K562 (cell line): ENCODE data around the gene TAF11. TPM values are rescaled to one million over a fixed set of nuclear protein-coding genes. Genes with fewer than 3 reads are reported as not detected.
"Not testable (repeated sequence)": the region's sequence is repeated elsewhere in the genome, so short reads cannot be mapped to it uniquely, and the experiment has no call there.

ENCODE experiments used
- ATAC-seq: fragments of 200-7000 bp; cut with Tn5 transposase; 3 replicates; pipeline ENCODE4 v1.9.1; 2020; ENCODE audit warnings: moderate library complexity
- BruUV-seq: library from RNA; stranded (reverse); fragments of 400-500 nt; replicated peaks from 2 replicates; lab custom pipeline; 2021; lab: Mats Ljungman, UMichigan
- CTCF ChIA-PET: fragments of 300-600 bp; formaldehyde crosslinking; extraction: SDS; loops from one replicate; lab custom pipeline; 2021; ENCODE audit warnings: low intra/inter-chr PET ratio; lab: Yijun Ruan, JAX
- POLR2A ChIA-PET: fragments of 300-600, 350-650 bp; sonication (Branson Sonifier 250); formaldehyde crosslinking; extraction: SDS; loops from one replicate; lab custom pipeline; 2021; ENCODE audit warnings: antibody characterized with exemption, inconsistent platforms; lab: Yijun Ruan, JAX
- DNase-seq, 4 experiments: peaks; one replicate each; pipeline versions ENCODE4 v3.0.0 to v3.0.0-alpha.2; 2011 to 2018; ENCODE audit warnings: low spot score in 3 of 4, mixed read lengths in 3 of 4; ENCODE audit errors: extremely low read depth in 1 of 4
- FAIRE-seq: peaks from 2 replicates; lab custom pipeline; 2011; peaks lifted over from hg19 to GRCh38; lab: Jason Lieb, UNC
- H2AFZ ChIP-seq: 2 replicates; pipeline ENCODE4 v1.6.0; 2011; ENCODE audit warnings: low read depth, low read length, control low read depth, inconsistent platforms
- H3K27ac ChIP-seq: fragments of 200-600 bp; 3 replicates; pipeline ENCODE4 v1.8.0; 2011; ENCODE audit warnings: low read depth, mild to moderate bottlenecking, control low read depth, inconsistent platforms, low read length, moderate library complexity, mixed read lengths; ENCODE audit errors: extremely low read depth
- H3K27me3 ChIP-seq, 2 experiments: fragments of 300-600 bp in 1 of 2; 2 replicates in 1 of 2; 3 replicates in 1 of 2; pipeline versions ENCODE4 v1.6.0 to v1.8.0; 2011; ENCODE audit warnings: inconsistent platforms in 2 of 2, low read length in 2 of 2, mild to moderate bottlenecking in 1 of 2, mixed read lengths in 1 of 2, moderate library complexity in 1 of 2; ENCODE audit not compliant: control insufficient read depth in 2 of 2, insufficient read depth in 2 of 2
- H3K36me3 ChIP-seq: fragments of 300-600 bp; 3 replicates; pipeline ENCODE4 v1.8.0; 2011; ENCODE audit warnings: mild to moderate bottlenecking, low read length, inconsistent platforms; ENCODE audit not compliant: control insufficient read depth, insufficient read depth
- H3K4me1 ChIP-seq, 2 experiments: fragments of 200-600 bp in 1 of 2; replicated peaks in 1 of 2; 2 replicates in 1 of 2; 3 replicates in 1 of 2; pipeline versions ENCODE4 v1.5.1 to v1.8.0; 2011; ENCODE audit warnings: inconsistent platforms in 2 of 2, low read length in 2 of 2, mild to moderate bottlenecking in 1 of 2, mixed read lengths in 1 of 2, moderate library complexity in 1 of 2; ENCODE audit not compliant: control insufficient read depth in 2 of 2, insufficient read depth in 2 of 2
- H3K4me2 ChIP-seq: 2 replicates; pipeline ENCODE4 v1.6.1; 2011; ENCODE audit warnings: low read length, control low read depth, inconsistent platforms, mixed read lengths; ENCODE audit not compliant: insufficient read depth
- H3K4me3 ChIP-seq: fragments of 200-600 bp; sonication (generic), shearing (Covaris generic); 2 replicates; pipeline ENCODE4 v1.5.1; 2016; ENCODE audit warnings: control low read depth, inconsistent platforms
- H3K79me2 ChIP-seq: fragments of 200-600 bp; 3 replicates; pipeline ENCODE4 v1.8.0; 2011; ENCODE audit warnings: low read length, inconsistent platforms; ENCODE audit not compliant: control insufficient read depth, insufficient read depth
- H3K9ac ChIP-seq, 2 experiments: 2 replicates each; pipeline versions ENCODE4 v1.6.0 to v1.6.1; 2011; ENCODE audit warnings: low read depth in 2 of 2, low read length in 2 of 2, control low read depth in 1 of 2, inconsistent platforms in 1 of 2, mild to moderate bottlenecking in 1 of 2, mixed read lengths in 1 of 2; ENCODE audit not compliant: insufficient read depth in 1 of 2
- H3K9me1 ChIP-seq: one replicate; pipeline ENCODE4 v1.6.0; 2011; ENCODE audit warnings: inconsistent platforms, mild to moderate bottlenecking, low read length, moderate library complexity; ENCODE audit not compliant: control insufficient read depth, insufficient read depth
- H3K9me3 ChIP-seq: replicated peaks from 2 replicates; pipeline ENCODE4 v1.5.1; 2011; ENCODE audit warnings: low read depth, low read length, inconsistent platforms; ENCODE audit not compliant: control insufficient read depth, insufficient read depth
- H4K20me1 ChIP-seq: replicated peaks from 2 replicates; pipeline ENCODE4 v1.6.1; 2011; ENCODE audit warnings: low read length, inconsistent platforms, mixed read lengths; ENCODE audit not compliant: control insufficient read depth, insufficient read depth
- BACH1 ChIP-seq: fragments of 200-800 bp; sonication (Bioruptor generic); IDR thresholded peaks from 2 replicates; pipeline ENCODE4 v1.6.1; 2016; ENCODE audit warnings: missing genetic modification characterization, missing compliant biosample characterization
- BCOR ChIP-seq: fragments of 450-650 bp; IDR thresholded peaks from 2 replicates; pipeline ENCODE4 v1.6.1; 2016
- CBX1 ChIP-seq: sonication (generic); IDR thresholded peaks from 2 replicates; pipeline ENCODE4 v1.6.1; 2016; ENCODE audit warnings: antibody characterized with exemption, low read depth, mild to moderate bottlenecking
- DDX20 ChIP-seq: fragments of 450-650 bp; IDR thresholded peaks from 2 replicates; pipeline ENCODE4 v1.6.1; 2016; ENCODE audit warnings: missing genetic modification characterization, low read depth, mild to moderate bottlenecking, missing compliant biosample characterization, moderate library complexity
- DIDO1 ChIP-seq: fragments of 450-650 bp; IDR thresholded peaks from 2 replicates; pipeline ENCODE4 v1.6.1; 2016; ENCODE audit warnings: low read depth, missing biosample characterization, missing genetic modification characterization
- E4F1 ChIP-seq: fragments of 250-450 bp; sonication (Bioruptor Pico); IDR thresholded peaks from 2 replicates; pipeline ENCODE4 v1.5.0; 2021; ENCODE audit warnings: mild to moderate bottlenecking, borderline replicate concordance
- MCM5 ChIP-seq: fragments of 450-650 bp; IDR thresholded peaks from 2 replicates; pipeline ENCODE4 v1.6.1; 2016; ENCODE audit warnings: low read depth
- NR1H2 ChIP-seq: sonication (generic); formaldehyde crosslinking; IDR thresholded peaks from 2 replicates; pipeline ENCODE4 v1.4.0; 2020; ENCODE audit warnings: mild to moderate bottlenecking, missing genetic modification reagents
- PRPF4 ChIP-seq: fragments of 200-400 bp; formaldehyde crosslinking; IDR thresholded peaks from one replicate; pipeline ENCODE4 v1.6.1; 2017; ENCODE audit warnings: low read length, low read depth, mild to moderate bottlenecking; ENCODE audit not compliant: insufficient read depth, poor library complexity, severe bottlenecking
- ZNF76 ChIP-seq: fragments of 250-450 bp; sonication (Bioruptor Pico); IDR thresholded peaks from 2 replicates; pipeline ENCODE4 v1.4.0; 2020; ENCODE audit warnings: mild to moderate bottlenecking, moderate library complexity, borderline replicate concordance
- WGBS: fragments of 100-300 bp; shearing (Covaris generic); methylation state at CpG from one replicate; pipeline ENCODE4 v1.1.6; 2016; ENCODE audit warnings: low coverage, mixed read lengths; ENCODE audit not compliant: insufficient coverage; ENCODE audit errors: missing lambda C conversion rate; 5-methylcytosine and 5-hydroxymethylcytosine counted together
- in situ Hi-C: fragments of 300-500 bp; cut with MboI; formaldehyde crosslinking; loops from 4 replicates; pipeline ENCODE4 v1.15.0; 2018; ENCODE audit warnings: inconsistent platforms, mixed read lengths
- intact Hi-C: fragments of 100-400 bp; cut with micrococcal nuclease; formaldehyde crosslinking; loops from 2 replicates; pipeline ENCODE4 v1.14.2; 2022
- polyA plus RNA-seq, 8 experiments: library from polyadenylated mRNA; depleted of rRNA in 4 of 8; stranded (reverse) in 5 of 8; unstranded in 3 of 8; fragments of >200 nt; fragmentation: Nextera tagmentation in 2 of 8; fragmentation: Illumina TruSeq in 1 of 8; extraction: Ambion mirVana in 2 of 8; extraction: Trizol in 1 of 8; gene quantifications; 2 replicates each; pipeline versions ENCODE4 v1.2.1 to v1.2.3, GENCODE V29; 2011 to 2014; ENCODE audit warnings: inconsistent platforms in 1 of 8, missing spikeins in 1 of 8
- total RNA-seq, 7 experiments: library from RNA; depleted of rRNA in 6 of 7; stranded (reverse); fragments of >200 nt in 6 of 7; fragmentation: Illumina TruSeq in 2 of 7; extraction: Trizol in 2 of 7; gene quantifications; 2 replicates each; pipeline versions ENCODE4 v1.2.1 to v1.2.3, GENCODE V29; 2011 to 2021; ENCODE audit warnings: low replicate concordance in 1 of 7
- TF ChIP-seq, protein P1 (sequence below): fragments of 250-450 bp; sonication (Bioruptor Pico); IDR thresholded peaks from 2 replicates; pipeline ENCODE4 v1.5.1; 2021; ENCODE audit warnings: mild to moderate bottlenecking

TAF11 gene
- total and polyA plus RNA-seq, 9 of the 15 experiments (the other 6 are each of a cell fraction or from before 2014, with no cell fraction given), result 40.9 to 91.9 (median 71.9) TPM

DNA sequence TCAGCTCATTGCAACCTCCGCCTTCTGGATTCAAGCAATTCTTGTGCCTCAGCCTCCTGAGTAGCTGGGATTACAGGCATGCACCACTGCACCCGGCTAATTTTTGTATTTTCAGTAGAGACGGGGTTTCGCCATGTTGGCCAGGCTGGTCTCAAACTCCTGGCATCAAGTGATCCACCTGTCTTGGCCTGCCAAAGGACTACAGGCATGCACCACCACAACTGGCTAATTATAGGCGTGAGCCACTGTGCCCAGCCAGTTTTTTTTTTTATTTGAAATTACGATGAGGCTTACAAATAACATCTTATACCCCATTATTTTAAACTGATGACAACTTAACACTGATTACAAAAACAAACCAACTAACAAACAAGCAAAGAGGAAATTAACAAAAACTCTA, 38.8 kb downstream of the TAF11 start:
- H3K36me3 ChIP-seq, result peaks cover 38% of the 10 kb centered on the region
- H3K79me2 ChIP-seq, H3K4me3 ChIP-seq, H3K27ac ChIP-seq, H3K27me3 ChIP-seq, H2AFZ ChIP-seq, BruUV-seq, H3K9ac ChIP-seq, DNase-seq, H3K4me1 ChIP-seq, in situ Hi-C loops, FAIRE-seq, ATAC-seq, intact Hi-C loops, H3K9me1 ChIP-seq, H4K20me1 ChIP-seq, H3K9me3 ChIP-seq, H3K4me2 ChIP-seq: not testable (repeated sequence)
- ChIA-PET POLR2A (interaction anchor here (0.7 to 1.1 kb wide), 2 partner anchors 31 to 48 kb away, joined by 3 read pairs; no protein-coding TSS in a partner anchor), CTCF (interaction anchor here (0.7 kb wide), 1 partner anchor 252 kb away, joined by 3 read pairs; no protein-coding TSS in a partner anchor)
- 92% methylated on average over 6 of the region's 6 CpGs for WGBS

GRCh38 chr6:34839666-34840352, 48.0 kb downstream of the TAF11 start:
- no TSS peak for BruUV-seq
- H3K4me3 ChIP-seq, result no peak overlapping the region
- H3K79me2 ChIP-seq, result no peaks in the 10 kb centered on the region
- peak; percentile 72 for ATAC-seq
- H2AFZ ChIP-seq, result no peak overlapping the region
- H3K4me2 ChIP-seq, result no peak overlapping the region
- peaks cover 46% of the 10 kb centered on the region for H3K36me3 ChIP-seq
- in situ Hi-C loops (no loop called here), intact Hi-C loops (no loop called here)
- CTCF ChIA-PET, result no interaction called here
- FAIRE-seq, result peak; percentile 90
- no peaks in the 10 kb centered on the region for H3K9me1 ChIP-seq
- POLR2A ChIA-PET, result interaction anchor here (0.7 to 2.4 kb wide), 2 partner anchors 11 to 18 kb away, joined by 3 to 8 read pairs; no protein-coding TSS in a partner anchor
- H3K27me3 ChIP-seq, result no peaks in the 10 kb centered on the region
- DNase-seq, result peak in 2 of 4 experiments; percentile 8 to 70
- H3K9ac ChIP-seq, result peak overlapping the region in 1 of 2 experiments; percentile 18; a peak in 2 of 4 replicates
- no peak overlapping the region for H3K27ac ChIP-seq
- peaks cover 9 to 18% of the 10 kb centered on the region in 2 experiments for H3K4me1 ChIP-seq
- WGBS, result 93% methylated on average over 15 of the region's 15 CpGs
- no peaks in the 10 kb centered on the region for H3K9me3 ChIP-seq
- no peaks in the 10 kb centered on the region; the same call in 1 of the 2 replicates for H4K20me1 ChIP-seq
- TF ChIP-seq DIDO1 (tag) (no peak), BCOR (no peak), MCM5 (no peak), BACH1 (tag) (peak; percentile 78; the same call in 1 of the 2 replicates), PRPF4 (no peak), E4F1 (CRISPR knock-in tag) (no peak), NR1H2 (no peak), CBX1 (no peak), ZNF76 (CRISPR knock-in tag) (no peak), DDX20 (no peak)
- TF ChIP-seq, protein P1, sequence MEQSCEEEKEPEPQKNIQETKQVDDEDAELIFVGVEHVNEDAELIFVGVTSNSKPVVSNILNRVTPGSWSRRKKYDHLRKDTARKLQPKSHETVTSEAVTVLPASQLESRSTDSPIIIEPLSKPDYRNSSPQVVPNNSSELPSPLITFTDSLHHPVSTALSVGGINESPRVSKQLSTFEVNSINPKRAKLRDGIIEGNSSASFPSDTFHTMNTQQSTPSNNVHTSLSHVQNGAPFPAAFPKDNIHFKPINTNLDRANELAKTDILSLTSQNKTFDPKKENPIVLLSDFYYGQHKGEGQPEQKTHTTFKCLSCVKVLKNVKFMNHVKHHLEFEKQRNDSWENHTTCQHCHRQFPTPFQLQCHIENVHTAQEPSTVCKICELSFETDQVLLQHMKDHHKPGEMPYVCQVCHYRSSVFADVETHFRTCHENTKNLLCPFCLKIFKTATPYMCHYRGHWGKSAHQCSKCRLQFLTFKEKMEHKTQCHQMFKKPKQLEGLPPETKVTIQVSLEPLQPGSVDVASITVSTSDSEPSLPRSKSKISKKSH (CRISPR knock-in tag), result no peak
